ENCODE measurements around the gene PSORS1C1.

The PSORS1C1 gene

GRCh38 chr6:31096656-31097055 is 17.9 kb upstream of the PSORS1C1 start:
- no peak for DNase-seq

DNA sequence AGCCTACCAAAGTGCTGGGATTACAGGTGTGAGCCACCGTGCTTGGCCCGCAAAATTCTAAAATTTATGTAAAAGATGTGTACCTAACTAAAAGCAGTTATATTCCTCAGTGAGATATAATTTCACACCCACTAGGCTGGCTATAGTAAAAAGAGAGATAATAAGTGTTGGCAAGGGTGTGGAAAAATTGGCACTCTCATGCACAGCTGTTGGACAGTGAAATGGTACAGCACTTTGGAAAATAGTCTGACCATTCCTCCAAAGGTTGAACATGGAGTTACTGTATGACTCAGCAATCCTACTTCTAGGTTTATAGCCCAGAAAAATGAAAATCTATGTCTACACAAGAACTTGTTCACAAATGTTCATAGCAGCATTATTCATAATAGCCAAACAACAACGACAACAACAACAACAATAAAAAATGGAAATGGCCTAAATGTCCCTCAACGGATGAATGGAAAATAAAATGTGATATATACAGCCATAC is 16.1 kb upstream of the PSORS1C1 start:
- no peak for DNase-seq

DNA sequence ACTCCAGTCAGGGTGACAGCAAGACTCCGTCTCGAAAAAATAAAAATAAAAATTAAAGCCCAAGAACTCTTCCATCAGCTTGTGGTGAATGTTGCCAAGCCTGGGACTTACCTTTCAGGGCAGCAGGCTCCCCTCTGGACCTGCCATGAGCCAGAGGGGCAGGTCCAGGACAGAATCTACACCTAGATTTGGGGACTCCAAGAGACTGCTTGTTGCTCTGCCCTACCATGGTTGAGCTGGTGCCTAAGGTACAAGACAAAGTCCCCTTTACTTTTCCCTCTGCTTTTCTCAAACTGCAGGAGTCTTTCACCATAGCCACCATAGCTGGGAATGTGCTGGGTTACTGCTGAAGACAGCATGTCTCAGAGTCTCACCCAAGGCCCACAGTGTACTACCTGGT is 11.5 kb upstream of the PSORS1C1 start:
- DNase-seq = no peak

DNA sequence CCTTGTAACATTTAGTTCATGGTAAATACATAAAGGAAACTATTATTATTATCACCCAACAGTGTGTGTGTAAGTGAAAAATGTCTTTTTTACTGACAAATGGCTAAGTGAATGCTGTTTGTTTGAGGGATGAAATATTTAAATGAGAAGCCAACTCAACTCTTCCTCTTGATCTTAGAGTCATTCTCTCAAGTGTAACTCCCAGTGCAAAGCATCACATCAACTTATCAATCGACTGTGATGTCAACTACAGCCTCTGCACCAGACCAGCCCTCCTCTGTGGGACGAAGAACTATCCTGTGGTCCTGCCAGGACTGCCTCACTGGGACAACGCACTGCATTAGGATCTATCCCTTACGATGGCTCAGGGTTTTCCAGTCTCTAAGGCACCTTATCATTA is 7.5 kb upstream of the PSORS1C1 start:
- DNase-seq = no peak

DNA sequence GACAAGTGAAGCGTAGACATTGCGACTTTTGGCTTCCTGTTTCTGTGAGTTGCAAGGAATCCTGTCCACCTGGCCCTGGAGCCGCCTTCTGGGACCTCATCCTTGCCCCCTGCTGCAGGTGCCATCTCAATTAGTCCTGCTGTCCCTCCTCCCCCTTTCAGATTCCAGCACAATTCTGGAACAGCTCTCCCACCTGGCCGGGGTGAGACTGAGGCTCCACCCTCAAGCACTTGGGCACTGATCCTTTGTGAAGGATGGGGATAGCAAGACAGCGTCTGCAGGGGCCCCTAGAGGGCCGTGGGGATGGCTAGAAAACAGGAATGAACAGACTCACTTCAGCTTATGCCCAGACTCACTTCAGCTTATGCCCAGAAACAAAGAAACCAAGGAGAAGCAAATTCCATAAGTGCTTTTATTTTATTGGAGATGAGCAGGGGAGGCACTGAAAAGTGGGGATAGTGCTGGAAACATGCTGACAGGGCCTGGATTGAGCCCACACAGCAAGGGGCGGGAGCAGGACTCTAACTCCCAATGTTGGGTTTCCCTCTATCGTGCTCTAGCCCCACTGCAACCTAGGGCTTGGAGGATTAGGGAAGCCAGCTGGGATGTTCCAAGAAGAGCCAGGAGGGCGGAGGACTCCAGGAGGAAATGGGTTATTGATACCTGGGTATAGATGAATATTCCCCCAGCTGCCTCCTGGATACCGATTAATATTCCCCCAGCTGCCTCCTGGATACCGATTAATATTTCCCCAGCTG is 3.6 kb upstream of the PSORS1C1 start:
- DNase-seq = no peak

DNA sequence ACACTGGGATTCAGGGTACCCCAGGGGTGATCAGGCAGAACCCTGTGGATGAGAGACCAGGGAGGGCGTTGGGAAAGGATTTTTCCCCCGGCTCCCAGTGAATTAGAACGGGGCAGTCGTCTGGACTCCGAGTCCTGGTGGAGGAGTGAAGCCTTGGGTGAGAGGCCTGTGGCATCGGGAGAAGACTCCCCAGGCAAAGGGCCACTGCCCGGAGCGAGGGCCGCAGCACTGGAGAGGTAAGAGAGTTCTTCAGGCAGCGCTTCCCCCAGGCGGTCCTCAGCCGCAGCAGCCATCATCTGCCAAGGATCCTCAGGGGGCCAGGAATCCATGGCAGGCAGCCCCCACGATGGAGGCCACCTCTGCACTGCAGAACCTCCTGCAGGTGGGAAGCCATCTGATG is 2.9 kb upstream of the PSORS1C1 start:
- DNase-seq = no peak

DNA sequence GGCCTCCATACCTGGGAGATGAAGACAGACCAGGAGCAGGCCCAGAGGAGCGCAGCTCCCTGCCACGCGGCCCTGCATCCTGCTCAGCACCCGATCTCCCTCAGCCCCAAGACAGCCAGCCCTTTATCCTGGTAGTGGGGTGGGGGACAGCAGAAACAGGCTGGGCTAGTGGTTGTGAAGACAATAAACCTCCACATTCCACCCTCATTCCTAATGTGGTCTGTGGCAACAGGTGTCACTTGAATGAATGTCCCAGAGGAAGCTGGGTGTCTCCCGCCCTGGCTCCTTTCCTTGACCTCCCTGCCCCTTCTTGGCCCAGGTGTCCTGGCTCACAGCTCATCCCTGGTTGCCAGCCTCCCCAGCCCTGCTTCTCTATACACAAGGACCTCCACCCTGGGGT is 2.1 kb upstream of the PSORS1C1 start, which contains the start of gene C6orf15:
C6orf15 (minus strand) TSS at position 98 of the 400 bp plus-strand sequence; CDS start at position 78, 20 bp downstream.
- no peak for DNase-seq

DNA sequence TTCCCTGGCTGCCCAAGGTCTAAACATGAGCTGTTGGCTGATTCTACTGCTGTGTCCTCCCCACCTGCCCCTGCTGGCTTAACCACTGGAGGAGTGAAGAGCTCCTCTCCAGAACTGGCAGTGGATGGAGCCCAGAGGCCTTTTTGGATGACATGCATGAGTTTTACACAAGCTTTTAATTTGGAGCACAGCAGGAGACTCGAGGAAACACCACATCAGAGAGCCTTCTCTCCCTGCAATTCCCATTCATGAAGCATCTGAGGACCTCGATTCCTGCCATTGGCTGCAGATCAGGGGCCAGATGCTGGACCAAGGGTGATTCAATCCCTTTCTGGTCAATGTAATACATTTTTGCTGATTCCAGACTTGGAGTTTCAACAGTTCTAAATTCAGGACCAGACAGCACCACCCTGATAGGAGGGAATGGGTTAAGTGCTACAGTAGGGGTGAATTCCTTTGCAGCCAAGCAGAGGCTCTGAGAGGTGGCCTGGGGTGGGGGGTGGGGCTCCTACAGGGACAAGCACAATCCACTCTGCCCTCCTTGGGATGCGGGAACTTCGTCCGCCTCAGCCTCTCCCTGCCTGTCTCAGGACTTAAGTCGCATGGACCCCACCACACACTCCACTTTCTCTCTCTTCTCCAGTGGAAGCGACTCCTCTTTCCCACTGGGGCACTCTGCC is 599 bp upstream of the PSORS1C1 start:
- no peak for DNase-seq

- no peak for DNase-seq
These were observed 610 bp downstream of the PSORS1C1 start for GRCh38 chr6:31114970-31115849.

GRCh38 chr6:31115941-31116560 is 1.5 kb downstream of the PSORS1C1 start:
- DNase-seq = no peak

GRCh38 chr6:31116661-31117385 is 2.2 kb downstream of the PSORS1C1 start:
- no peak for DNase-seq

DNA sequence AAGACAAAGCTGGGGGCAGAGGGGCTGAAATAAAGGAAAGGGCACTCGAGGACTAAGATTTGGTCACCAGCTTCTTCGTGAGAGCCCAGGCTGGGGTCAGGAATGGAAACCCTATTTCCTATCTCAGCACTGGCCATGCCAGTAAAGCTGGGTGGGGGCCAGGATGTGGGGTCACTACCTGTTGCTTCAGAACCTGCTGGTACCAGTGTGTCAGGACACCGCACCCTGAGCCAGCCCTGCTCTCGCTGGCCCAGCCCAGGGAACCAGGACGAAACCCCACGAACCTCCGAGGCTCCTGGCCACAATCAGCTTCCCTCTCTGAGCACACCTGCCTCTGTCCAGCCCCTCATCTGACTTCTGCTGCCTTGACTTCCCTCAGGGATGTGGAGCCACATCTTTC is 3.6 kb downstream of the PSORS1C1 start:
- no peak for DNase-seq

GRCh38 chr6:31120151-31120915 is 5.7 kb downstream of the PSORS1C1 start, which contains the start of gene CDSN:
Gene CDSN, minus strand, starts transcription at chr6:31120446. Its CDS starts 27 bp downstream, at chr6:31120419.
- DNase-seq = no peak

- DNase-seq = no peak
These were observed 6.7 kb downstream of the PSORS1C1 start for GRCh38 chr6:31121131-31121790.

GRCh38 chr6:31122791-31123706 is 8.4 kb downstream of the PSORS1C1 start:
- DNase-seq = no peak

DNA sequence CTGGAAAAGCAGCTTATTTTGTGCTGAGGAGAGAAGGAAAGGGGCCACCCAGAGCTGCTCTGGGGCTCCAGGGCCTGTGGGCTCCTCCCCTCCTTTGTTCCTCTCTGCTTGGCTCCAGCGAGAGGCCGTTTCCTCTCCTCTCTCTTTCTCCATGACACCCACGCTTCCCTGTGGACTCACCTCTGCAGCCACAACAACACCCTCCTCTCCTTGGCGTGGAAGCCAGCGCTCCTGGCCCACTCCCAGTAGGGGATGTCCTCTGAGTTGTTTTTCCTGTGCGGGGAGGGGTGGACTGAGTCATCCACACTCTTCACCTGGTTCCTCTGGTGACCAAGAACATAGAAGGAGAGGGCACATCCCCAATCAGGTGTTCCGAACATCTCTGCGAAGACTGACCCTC is 10.6 kb downstream of the PSORS1C1 start:
- DNase-seq = no peak

DNA sequence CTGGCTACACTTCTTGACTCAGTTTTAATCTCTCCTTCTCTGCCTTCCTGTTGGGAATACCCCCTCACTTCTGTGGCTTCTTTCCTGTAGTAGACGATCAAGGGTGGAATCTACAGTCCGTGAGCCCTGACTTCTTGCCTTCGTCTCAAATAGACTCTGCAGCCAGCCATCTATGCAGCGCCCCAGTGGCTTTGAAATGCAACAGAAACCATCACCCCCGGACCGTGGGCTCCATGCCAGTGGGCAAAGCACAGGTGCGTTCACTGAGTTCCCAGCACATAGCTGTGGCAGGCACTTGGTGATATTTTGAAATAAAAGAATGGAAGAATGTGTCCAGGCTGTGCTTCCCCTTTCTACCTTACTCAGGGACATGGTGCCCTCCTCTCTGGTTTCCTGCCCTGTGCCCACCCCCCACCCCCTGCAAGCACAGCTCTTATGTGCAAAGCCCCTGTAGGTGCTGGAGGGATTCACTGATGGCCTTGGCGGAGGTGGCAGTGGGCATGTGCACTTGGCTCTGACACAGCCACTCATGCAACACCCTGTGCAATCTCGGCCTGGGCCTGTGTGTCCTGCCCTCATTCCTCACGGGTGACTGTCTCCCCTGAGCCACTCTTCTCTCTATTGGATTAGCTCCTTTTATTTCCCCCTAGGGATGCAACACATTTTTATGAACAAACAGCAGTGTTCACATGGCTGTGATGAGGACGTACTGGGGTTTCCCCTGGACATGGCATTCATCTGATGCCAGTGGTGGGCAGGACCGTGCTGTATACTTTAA is 11.2 kb downstream of the PSORS1C1 start:
- DNase-seq = no peak

DNA sequence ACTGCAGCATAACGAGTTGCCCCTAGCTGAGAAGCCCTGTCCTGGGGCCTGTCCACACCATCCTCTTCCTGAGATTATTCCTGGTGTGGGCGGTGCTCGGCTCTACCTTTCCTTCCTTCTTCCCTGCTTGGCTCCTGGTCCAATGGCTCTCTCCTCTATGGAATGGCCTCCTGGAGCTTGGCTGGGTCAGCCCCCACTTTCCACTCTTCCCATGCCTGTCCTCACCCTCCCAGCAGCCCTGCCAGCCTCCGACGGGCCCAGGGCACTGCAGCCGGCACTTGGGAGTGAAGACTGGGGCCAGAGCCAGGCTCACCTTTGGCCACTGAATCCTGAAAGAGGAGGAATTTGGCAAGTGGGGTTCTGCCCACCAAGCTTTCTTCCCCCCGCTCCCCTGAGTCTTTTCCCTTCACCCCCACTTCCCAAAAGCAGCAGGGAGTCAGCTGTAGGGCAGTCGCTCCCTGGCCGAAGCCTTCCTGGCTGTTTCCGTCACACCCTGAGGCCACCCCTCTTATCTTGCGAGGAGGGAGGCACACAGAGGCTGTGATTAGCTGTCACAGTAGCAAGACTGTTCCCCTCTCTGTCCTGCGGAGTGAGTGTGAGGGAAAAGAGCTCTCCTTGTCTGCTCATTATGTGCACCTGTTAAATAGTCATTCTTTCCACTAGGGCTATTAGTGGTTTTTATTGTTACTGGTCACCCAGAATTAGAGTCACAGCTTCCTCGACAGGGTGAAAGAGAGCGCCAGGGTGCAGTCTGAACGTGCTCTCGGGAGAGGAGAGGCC is 12.0 kb downstream of the PSORS1C1 start:
- no peak for DNase-seq
